Astrocyte (in vitro differentiated cells and primary cell): ENCODE results near the gene HSF2BP. TPM values are rescaled to one million over a fixed set of nuclear protein-coding genes. Genes with fewer than 3 reads are reported as not detected.

Experiments used
- DNase-seq: peaks from one replicate; pipeline ENCODE4 v3.0.0-alpha.2; 2010; ENCODE audit warnings: low read depth
- FAIRE-seq: peaks from 2 replicates; lab custom pipeline; 2011; peaks lifted over from hg19 to GRCh38; lab: Jason Lieb, UNC
- H2AFZ ChIP-seq: 2 replicates; pipeline ENCODE4 v1.6.0; 2012; ENCODE audit warnings: low read depth, low read length, inconsistent platforms
- H3K27ac ChIP-seq: 2 replicates; pipeline ENCODE4 v1.5.1; 2011; ENCODE audit warnings: low read depth, low read length, inconsistent platforms
- H3K27me3 ChIP-seq: 2 replicates; pipeline ENCODE4 v1.6.0; 2011; ENCODE audit warnings: low read length, inconsistent platforms; ENCODE audit not compliant: insufficient read depth
- H3K36me3 ChIP-seq: 2 replicates; pipeline ENCODE4 v1.5.1; 2011; ENCODE audit warnings: low read length, inconsistent platforms; ENCODE audit not compliant: insufficient read depth
- H3K4me1 ChIP-seq: 2 replicates; pipeline ENCODE4 v1.5.1; 2011; ENCODE audit warnings: low read length, inconsistent platforms; ENCODE audit not compliant: insufficient read depth
- H3K4me2 ChIP-seq: 2 replicates; pipeline ENCODE4 v1.6.0; 2012; ENCODE audit warnings: low read length, inconsistent platforms
- H3K4me3 ChIP-seq: 2 replicates; pipeline ENCODE4 v1.5.1; 2011; ENCODE audit warnings: low read depth, mild to moderate bottlenecking, low read length, inconsistent platforms; ENCODE audit not compliant: insufficient read depth
- H3K79me2 ChIP-seq: 2 replicates; pipeline ENCODE4 v1.6.0; 2012; ENCODE audit warnings: mild to moderate bottlenecking, low read length, inconsistent platforms; ENCODE audit not compliant: insufficient read depth
- H3K9ac ChIP-seq: 2 replicates; pipeline ENCODE4 v1.6.0; 2012; ENCODE audit warnings: mild to moderate bottlenecking, low read length, inconsistent platforms
- H3K9me3 ChIP-seq: 2 replicates; pipeline ENCODE4 v1.5.1; 2012; ENCODE audit warnings: low read depth, mild to moderate bottlenecking, low read length, inconsistent platforms; ENCODE audit not compliant: insufficient read depth
- H4K20me1 ChIP-seq: 2 replicates; pipeline ENCODE4 v1.6.0; 2012; ENCODE audit warnings: low read length, inconsistent platforms; ENCODE audit not compliant: insufficient read depth
- H3K27ac Mint-ChIP-seq: one replicate; pipeline ENCODE4 v1.8.0; 2021; ENCODE audit warnings: mild to moderate bottlenecking, mixed read lengths; ENCODE audit not compliant: unreplicated experiment
- H3K27me3 Mint-ChIP-seq: one replicate; pipeline ENCODE4 v1.8.0; 2021; ENCODE audit warnings: low read depth, mixed read lengths; ENCODE audit not compliant: unreplicated experiment
- H3K36me3 Mint-ChIP-seq: one replicate; pipeline ENCODE4 v1.8.0; 2021; ENCODE audit warnings: low read depth, mixed read lengths; ENCODE audit not compliant: unreplicated experiment
- H3K4me1 Mint-ChIP-seq: one replicate; pipeline ENCODE4 v1.8.0; 2021; ENCODE audit warnings: low read depth, mixed read lengths; ENCODE audit not compliant: unreplicated experiment
- H3K4me3 Mint-ChIP-seq: one replicate; pipeline ENCODE4 v1.8.0; 2021; ENCODE audit warnings: mild to moderate bottlenecking, moderate library complexity, mixed read lengths; ENCODE audit not compliant: unreplicated experiment
- H3K9me3 Mint-ChIP-seq: one replicate; pipeline ENCODE4 v1.8.0; 2021; ENCODE audit warnings: mild to moderate bottlenecking, mixed read lengths; ENCODE audit not compliant: unreplicated experiment
- CTCF ChIP-seq: IDR thresholded peaks from 2 replicates; pipeline ENCODE4 v1.5.1; 2011; ENCODE audit warnings: low read depth, mild to moderate bottlenecking, inconsistent platforms, low read length, moderate library complexity; ENCODE audit not compliant: insufficient read depth
- EZH2 ChIP-seq: IDR thresholded peaks from 2 replicates; pipeline ENCODE4 v1.6.1; 2012; ENCODE audit warnings: mild to moderate bottlenecking, low read length, inconsistent platforms; ENCODE audit not compliant: insufficient read depth
- total RNA-seq: library from RNA; stranded (reverse); gene quantifications from 2 replicates; pipeline ENCODE4 v1.2.1, GENCODE V29; 2021

The HSF2BP gene
- total RNA-seq, 1 donor from 2014 or later, result 3.2 TPM

GRCh38 chr21:43707462-43707861 is 48.2 kb upstream of the HSF2BP start:
- Histone ChIP-seq H3K36me3 (no peaks in the 10 kb centered on the region), H3K4me3 (no peak overlapping the region), H3K27me3 (peaks cover 4% of the 10 kb centered on the region), H4K20me1 (no peaks in the 10 kb centered on the region), H3K4me2 (no peak overlapping the region), H2AFZ (no peak overlapping the region), H3K79me2 (no peaks in the 10 kb centered on the region), H3K27ac (no peak overlapping the region), H3K9ac (no peak overlapping the region), H3K9me3 (no peaks in the 10 kb centered on the region), H3K4me1 (peaks cover 15% of the 10 kb centered on the region)
- TF ChIP-seq EZH2, result no peak
- no peak for TF ChIP-seq CTCF
- H3K27me3 Mint-ChIP-seq, result peaks cover 7% of the 10 kb centered on the region
- DNase-seq (no peak), FAIRE-seq (no peak)
- H3K4me3 Mint-ChIP-seq, result no peak overlapping the region
- H3K27ac Mint-ChIP-seq, result no peak overlapping the region
- H3K9me3 Mint-ChIP-seq, result peaks cover 2% of the 10 kb centered on the region
- H3K36me3 Mint-ChIP-seq, result no peaks in the 10 kb centered on the region
- H3K4me1 Mint-ChIP-seq, result peaks cover 13% of the 10 kb centered on the region

GRCh38 chr21:43703035-43703880 is 44.0 kb upstream of the HSF2BP start:
- Mint-ChIP-seq H3K27me3 (peaks cover 2% of the 10 kb centered on the region), H3K4me1 (peaks cover 18% of the 10 kb centered on the region), H3K36me3 (peaks cover 4% of the 10 kb centered on the region), H3K9me3 (no peaks in the 10 kb centered on the region), H3K27ac (peak overlapping the region; percentile 12), H3K4me3 (no peak overlapping the region)
- Histone ChIP-seq H3K9ac (peak overlapping the region; percentile 42), H3K27ac (no peak overlapping the region), H3K9me3 (no peaks in the 10 kb centered on the region), H3K36me3 (no peaks in the 10 kb centered on the region), H3K27me3 (no peaks in the 10 kb centered on the region), H3K4me3 (no peak overlapping the region), H3K79me2 (no peaks in the 10 kb centered on the region), H4K20me1 (no peaks in the 10 kb centered on the region), H3K4me1 (peaks cover 12% of the 10 kb centered on the region), H3K4me2 (peak overlapping the region; percentile 73), H2AFZ (peak overlapping the region; percentile 52)
- DNase-seq (peak; percentile 72), FAIRE-seq (no peak)
- TF ChIP-seq CTCF (no peak), EZH2 (no peak)

DNA sequence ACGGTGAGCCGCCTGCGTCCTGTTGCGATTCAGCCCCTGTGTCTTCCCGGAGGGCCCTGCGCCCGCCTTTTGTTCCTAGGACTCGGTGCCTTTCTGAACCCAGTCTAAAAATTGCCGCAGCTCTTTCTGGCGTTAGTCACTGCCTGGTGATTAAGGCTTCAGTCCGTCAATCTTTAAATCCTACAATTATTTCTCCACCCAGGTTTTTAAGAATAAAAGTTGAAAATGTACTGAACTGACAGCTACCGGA is 43.4 kb upstream of the HSF2BP start:
- Histone ChIP-seq H3K4me1 (peaks cover 12% of the 10 kb centered on the region), H3K27ac (no peak overlapping the region), H2AFZ (peak overlapping the region; percentile 52), H3K79me2 (no peaks in the 10 kb centered on the region), H3K9ac (peak overlapping the region; percentile 42), H3K9me3 (no peaks in the 10 kb centered on the region), H4K20me1 (no peaks in the 10 kb centered on the region), H3K36me3 (no peaks in the 10 kb centered on the region), H3K27me3 (no peaks in the 10 kb centered on the region), H3K4me3 (no peak overlapping the region), H3K4me2 (peak overlapping the region; percentile 73)
- TF ChIP-seq EZH2 (no peak), CTCF (no peak)
- H3K4me3 Mint-ChIP-seq, result no peak overlapping the region
- H3K36me3 Mint-ChIP-seq, result peaks cover 4% of the 10 kb centered on the region
- DNase-seq, result peak; percentile 49
- H3K4me1 Mint-ChIP-seq, result peaks cover 19% of the 10 kb centered on the region
- FAIRE-seq, result no peak
- peak overlapping the region; percentile 12 for H3K27ac Mint-ChIP-seq
- H3K27me3 Mint-ChIP-seq, result peaks cover 2% of the 10 kb centered on the region
- no peaks in the 10 kb centered on the region for H3K9me3 Mint-ChIP-seq
